GM20000 (cell line): ENCODE data around the gene DLG2.

Source experiments
- DNase-seq: peaks from one replicate; pipeline ENCODE4 v3.0.0; 2012; ENCODE audit warnings: low spot score
- CTCF ChIP-seq: IDR thresholded peaks from 2 replicates; pipeline ENCODE4 v1.5.1; 2012; ENCODE audit warnings: mild to moderate bottlenecking, control low read depth; ENCODE audit errors: extremely low read depth, missing control alignments

DLG2 gene

DNA sequence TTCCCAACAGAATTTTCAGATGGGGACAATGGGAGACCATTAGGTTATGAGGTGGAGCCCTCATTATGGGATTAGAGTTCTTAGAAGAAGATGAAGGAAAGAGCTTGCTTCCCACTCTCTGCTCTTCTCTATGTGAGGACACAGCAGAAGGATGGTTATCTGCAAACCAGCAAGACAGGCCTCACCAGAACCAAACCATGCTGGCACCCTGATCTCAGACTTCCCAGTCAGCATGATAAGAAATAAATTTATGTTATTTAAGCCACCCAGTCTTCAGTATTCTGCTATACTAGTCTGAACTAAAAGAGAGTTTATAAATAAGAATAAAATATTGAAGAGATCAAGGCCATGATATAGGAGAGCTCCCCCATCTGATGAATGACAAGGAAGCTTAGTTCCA, 1394.6 kb downstream of the DLG2 start:
- no peak for TF ChIP-seq CTCF
- DNase-seq = no peak

GRCh38 chr11:84230402-84230801, 1396.7 kb downstream of the DLG2 start:
- TF ChIP-seq CTCF = no peak
- DNase-seq = no peak

GRCh38 chr11:84227970-84228665, 1399.0 kb downstream of the DLG2 start:
- no peak for DNase-seq
- TF ChIP-seq CTCF = no peak

DNA sequence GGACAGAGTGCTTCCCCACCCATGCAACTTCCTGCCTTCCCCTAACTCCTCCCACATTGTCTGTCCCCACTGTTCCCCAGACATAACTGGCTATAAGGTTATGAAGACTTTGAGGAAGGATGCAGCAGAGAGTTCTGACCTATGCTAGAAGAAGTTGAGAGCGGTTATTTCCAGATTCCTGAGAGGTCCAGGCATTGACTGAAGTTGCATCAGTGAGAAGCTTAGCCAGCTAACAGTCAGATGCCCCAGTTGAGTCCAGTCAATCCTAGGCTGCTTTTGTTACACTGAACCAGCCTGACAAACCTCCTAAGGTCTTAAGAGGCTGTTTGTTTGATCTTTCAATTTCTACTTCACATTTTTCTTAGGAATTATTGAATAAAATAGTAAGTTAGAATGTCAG, 1403.1 kb downstream of the DLG2 start:
- DNase-seq = no peak
- TF ChIP-seq CTCF = no peak

DNA sequence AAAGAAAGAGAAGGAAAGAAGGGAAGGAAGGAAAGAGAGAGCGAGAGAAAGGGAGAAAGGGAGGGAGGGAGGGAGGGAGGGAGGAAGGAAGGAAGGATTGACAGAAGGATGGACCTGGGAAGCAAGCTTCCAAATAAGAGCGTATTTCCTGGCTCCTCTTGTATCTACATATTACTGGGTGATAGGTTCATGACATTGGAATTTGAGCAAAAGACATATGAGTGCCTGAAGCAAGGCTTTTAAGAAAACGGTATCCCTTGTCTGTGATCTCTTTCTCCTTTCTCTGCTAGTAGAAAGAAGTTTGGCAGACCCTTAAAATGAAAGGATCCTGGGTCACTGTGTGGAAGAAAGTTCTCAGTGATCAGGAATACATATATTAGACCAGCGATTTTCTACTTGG, 1408.8 kb downstream of the DLG2 start:
- DNase-seq = no peak
- TF ChIP-seq CTCF = no peak

GRCh38 chr11:84215672-84216071, 1411.5 kb downstream of the DLG2 start:
- no peak for TF ChIP-seq CTCF
- DNase-seq = no peak

DNA sequence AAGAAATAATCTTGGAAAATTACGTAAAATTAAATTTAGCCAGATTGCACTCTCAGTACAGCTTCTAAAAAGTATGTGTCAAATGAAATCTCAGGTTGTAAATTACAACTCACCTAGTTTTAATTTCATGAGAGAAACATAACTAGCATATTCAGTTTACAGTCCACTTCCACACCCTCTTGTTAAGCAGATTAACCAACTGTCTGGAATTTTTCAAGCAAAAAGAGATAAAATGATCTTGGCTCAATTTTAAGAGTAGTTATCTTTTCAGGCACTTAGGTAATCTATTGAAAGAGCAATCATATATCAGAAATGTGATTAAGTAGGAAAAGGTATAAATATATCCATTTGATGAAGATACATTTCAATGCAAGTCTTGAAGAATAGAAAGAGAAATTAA, 1412.6 kb downstream of the DLG2 start:
- no peak for DNase-seq
- TF ChIP-seq CTCF = no peak
